SJCRH30 (cell line): ENCODE data around the gene COL17A1. TPM values are rescaled to one million over a fixed set of nuclear protein-coding genes. Genes with fewer than 3 reads are reported as not detected.

Source experiments
- DNase-seq, 2 experiments: peaks; one replicate each; pipeline ENCODE4 v3.0.0-alpha.2; 2015 to 2020
- H3K27ac ChIP-seq: fragments of 250-450 bp; sonication (Bioruptor Pico); 2 replicates; pipeline ENCODE4 v1.5.1; 2020; ENCODE audit warnings: mild to moderate bottlenecking, moderate library complexity
- H3K27me3 ChIP-seq: fragments of 250-450 bp; sonication (Bioruptor Pico); 2 replicates; pipeline ENCODE4 v1.5.1; 2020; ENCODE audit warnings: mild to moderate bottlenecking, moderate library complexity
- H3K36me3 ChIP-seq: fragments of 250-450 bp; sonication (Bioruptor Pico); 2 replicates; pipeline ENCODE4 v1.5.1; 2020; ENCODE audit warnings: mild to moderate bottlenecking, moderate library complexity
- H3K4me1 ChIP-seq: fragments of 250-450 bp; sonication (Bioruptor Pico); 2 replicates; pipeline ENCODE4 v1.5.1; 2020; ENCODE audit warnings: mild to moderate bottlenecking, moderate library complexity
- H3K4me3 ChIP-seq: fragments of 250-450 bp; sonication (Bioruptor Pico); 2 replicates; pipeline ENCODE4 v1.5.1; 2020; ENCODE audit warnings: mild to moderate bottlenecking, moderate library complexity
- H3K9me3 ChIP-seq: fragments of 250-450 bp; sonication (Bioruptor Pico); replicated peaks from 2 replicates; pipeline ENCODE4 v1.5.1; 2020; ENCODE audit warnings: mild to moderate bottlenecking, moderate library complexity
- total RNA-seq: library from RNA; depleted of rRNA; stranded (reverse); fragments of >200 nt; shearing (Covaris generic); gene quantifications from 2 replicates; pipeline ENCODE4 v1.2.3, GENCODE V29; 2014; rRNA removed

The COL17A1 gene
- total RNA-seq, 1 experiment from 2014 or later = not detected

GRCh38 chr10:103983367-103983911 lies 102.2 kb downstream of the COL17A1 start:
- DNase-seq = no peak
- Histone ChIP-seq H3K4me3 (no peak overlapping the region), H3K9me3 (no peaks in the 10 kb centered on the region), H3K27ac (no peak overlapping the region), H3K27me3 (no peaks in the 10 kb centered on the region), H3K4me1 (no peaks in the 10 kb centered on the region), H3K36me3 (no peaks in the 10 kb centered on the region)

DNA sequence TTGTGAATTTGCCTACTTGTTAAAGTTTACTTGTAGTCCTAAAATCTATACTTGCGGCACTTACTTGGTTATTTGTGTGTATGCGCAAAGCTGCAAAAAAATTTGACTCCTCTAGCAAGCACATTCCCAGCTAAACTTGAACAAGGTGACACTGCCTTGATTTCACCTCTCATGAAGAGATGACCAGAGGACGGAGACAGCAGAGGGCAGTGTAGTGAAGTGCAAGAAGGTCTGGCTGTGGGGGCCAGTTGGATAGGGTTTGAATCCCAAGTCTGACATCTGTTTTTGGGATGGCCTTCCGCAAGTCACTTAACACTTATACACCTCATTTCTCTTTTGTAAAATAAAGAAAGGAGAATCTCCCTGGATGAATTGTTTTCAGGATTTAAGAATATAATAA lies 103.0 kb downstream of the COL17A1 start:
- H3K36me3 ChIP-seq = no peaks in the 10 kb centered on the region
- H3K27me3 ChIP-seq = no peaks in the 10 kb centered on the region
- no peak overlapping the region for H3K4me3 ChIP-seq
- no peaks in the 10 kb centered on the region for H3K4me1 ChIP-seq
- no peaks in the 10 kb centered on the region for H3K9me3 ChIP-seq
- peak in 1 of 2 experiments; percentile 32 for DNase-seq
- H3K27ac ChIP-seq = no peak overlapping the region

Other genes starting within 250 kb of the COL17A1 start
- gene SH3PXD2A, start 230.3 kb downstream of the COL17A1 start, total RNA-seq = 5.4 and 5.5 TPM in 2 replicates
- gene STN1, start 167.7 kb downstream of the COL17A1 start, total RNA-seq = 10.3 and 11.6 TPM in 2 replicates
- gene SLK, start 118.7 kb downstream of the COL17A1 start, total RNA-seq = 32.2 and 37.3 TPM in 2 replicates
- 12.6 and 14.2 TPM in 2 replicates for gene SFR1, start 36.3 kb upstream of the COL17A1 start, total RNA-seq
- gene CFAP43, start 146.5 kb upstream of the COL17A1 start, total RNA-seq = not detected in 2 replicates
- 51.7 and 52.2 TPM in 2 replicates for gene GSTO1, start 169.0 kb upstream of the COL17A1 start, total RNA-seq
- gene GSTO2, start 183.3 kb upstream of the COL17A1 start, total RNA-seq = 0.08 TPM in 1 of 2 replicates, not detected in the other